Spleen (tissue), 11 donors: Measurements from ENCODE around the gene BRINP1. TPM values are rescaled to one million over a fixed set of nuclear protein-coding genes. Genes with fewer than 3 reads are reported as not detected.

Experiments
- DNase-seq: peaks from one replicate; pipeline ENCODE4 v3.0.0-alpha.2; 2020
- H3K27ac ChIP-seq, 8 donors: fragments of 200-600 bp; sonication (generic) in 7 of 8; 1 replicate in 4 of 8; 2 replicates in 4 of 8; pipeline versions ENCODE4 v1.5.0 to v1.8.0; 2016 to 2021; ENCODE audit warnings: inconsistent platforms in 4 of 8, mild to moderate bottlenecking in 4 of 8, moderate library complexity in 1 of 8
- H3K27me3 ChIP-seq, 7 donors: fragments of 200-600 bp; sonication (generic) in 6 of 7; replicated peaks in 1 of 7; 1 replicate in 4 of 7; 2 replicates in 3 of 7; pipeline versions ENCODE4 v1.5.0 to v1.8.0; 2016 to 2021; ENCODE audit warnings: inconsistent platforms in 3 of 7, mild to moderate bottlenecking in 1 of 7
- H3K36me3 ChIP-seq, 6 donors: fragments of 200-600 bp; sonication (generic) in 5 of 6; 1 replicate in 4 of 6; 2 replicates in 2 of 6; pipeline versions ENCODE4 v1.5.0 to v1.8.0; 2016 to 2021; ENCODE audit warnings: inconsistent platforms in 2 of 6
- H3K4me1 ChIP-seq, 6 donors: fragments of 200-600 bp; sonication (generic) in 5 of 6; 1 replicate in 3 of 6; 2 replicates in 3 of 6; pipeline versions ENCODE4 v1.5.0 to v1.8.0; 2016 to 2021; ENCODE audit warnings: inconsistent platforms in 3 of 6
- H3K4me3 ChIP-seq, 8 donors: fragments of 200-600 bp; sonication (generic) in 7 of 8; 1 replicate in 4 of 8; 2 replicates in 4 of 8; pipeline versions ENCODE4 v1.5.0 to v1.8.0; 2016 to 2021; ENCODE audit warnings: inconsistent platforms in 4 of 8, mild to moderate bottlenecking in 4 of 8, moderate library complexity in 2 of 8
- H3K9me3 ChIP-seq, 8 donors: fragments of 200-600 bp; sonication (generic) in 7 of 8; 1 replicate in 4 of 8; 2 replicates in 4 of 8; pipeline versions ENCODE4 v1.5.0 to v1.8.0; 2016 to 2021; ENCODE audit warnings: inconsistent platforms in 4 of 8
- POLR2A ChIP-seq, 3 donors: fragments of 450-650 bp; IDR thresholded peaks; one replicate each; pipeline ENCODE4 v1.5.1; 2017; ENCODE audit warnings: antibody characterized with exemption in 3 of 3, mild to moderate bottlenecking in 1 of 3
- POLR2AphosphoS5 ChIP-seq, 3 donors: sonication (generic); formaldehyde crosslinking; IDR thresholded peaks; one replicate each; pipeline ENCODE4 v1.5.1; 2017; ENCODE audit warnings: antibody characterized with exemption in 3 of 3
- WGBS, 5 donors: extraction: QIAGEN DNeasy Blood & Tissue Kit in 3 of 5; methylation state at CpG; one replicate each; pipeline versions ENCODE4 v1.1.5 to v1.1.7; 2013 to 2018; 5-methylcytosine and 5-hydroxymethylcytosine counted together
- intact Hi-C: fragments of 100-400 bp; cut with DNase I; formaldehyde crosslinking; loops from one replicate; pipeline ENCODE4 v1.15.0; 2023; ENCODE audit warnings: low total_unique reads
- polyA plus RNA-seq, 3 donors: library from polyadenylated mRNA; stranded (reverse); fragments of 200-250 nt; gene quantifications; one replicate each; pipeline ENCODE4 v1.2.1, GENCODE V29; 2013
- total RNA-seq, 7 donors: library from RNA; depleted of rRNA in 3 of 7; stranded (reverse); fragments of >200 nt in 3 of 7; fragmentation: NEBNext Ultra II Directional in 4 of 7; extraction: Animal tissue kit (Norgen Biotek cat#: 25700) in 4 of 7; gene quantifications; one replicate each; pipeline versions ENCODE4 v1.1.0 to v1.2.1, GENCODE V29; 2016 to 2021
- TF ChIP-seq, protein P1 (sequence below), 11 experiments: fragments of 200-600 bp in 7 of 11; fragments of 450-650 bp in 4 of 11; sonication (generic) in 4 of 11; IDR thresholded peaks in 8 of 11; conservative IDR thresholded peaks in 3 of 11; 1 replicate in 7 of 11; 2 replicates in 4 of 11; pipeline versions ENCODE4 v1.4.0 to v1.8.0; 2016 to 2021; ENCODE audit warnings: antibody characterized with exemption in 11 of 11, inconsistent platforms in 4 of 11, mild to moderate bottlenecking in 1 of 11
- donor health status: healthy with polysubstance abuse.
- donor health status: DM: no; HTN: no; CAD: no; lungs with moderate emphysema.
- donor health status: DM: no; HTN: no; CAD: no.
- donor health status: Bipolar disorder and iron deficiency.
- donor health status: healthy.
- donor health status: DM: no; HTN: no; CAD: no.
- donor health status: DM: yes; HTN: yes; CAD: no.

The BRINP1 gene
- total and polyA plus RNA-seq, 10 donors = 0.05 to 1.2 (median 0.32) TPM; not detected in 1

DNA sequence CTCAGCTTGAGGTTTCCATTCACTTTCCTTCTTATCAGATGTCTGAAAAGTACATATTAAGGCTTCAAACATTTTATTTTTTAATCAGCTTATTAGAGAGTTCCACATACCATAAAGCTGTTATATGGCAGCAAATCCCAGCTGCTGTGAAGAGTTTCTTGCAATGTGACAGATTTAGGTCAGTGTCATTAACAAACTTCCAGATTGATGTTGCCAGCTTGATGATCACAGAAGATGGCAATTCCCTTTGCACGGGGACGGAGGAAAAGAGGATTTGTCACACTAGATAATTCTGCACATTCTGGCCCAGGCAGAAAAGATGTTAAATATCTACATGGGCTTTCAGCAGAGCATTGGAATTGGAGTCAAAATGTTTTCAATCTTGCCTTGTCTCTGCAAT, 215.8 kb downstream of the BRINP1 start:
- Histone ChIP-seq H3K36me3 (no peaks in the 10 kb centered on the region), H3K9me3 (no peaks in the 10 kb centered on the region), H3K27ac (no peak overlapping the region), H3K27me3 (no peaks in the 10 kb centered on the region), H3K4me3 (no peak overlapping the region), H3K4me1 (no peaks in the 10 kb centered on the region)
- WGBS, 5 donors = 63 to 88% (median 77%) methylated on average over 2 of the region's 2 CpGs
- intact Hi-C loops = no loop called here
- TF ChIP-seq POLR2AphosphoS5 (IDR thresholded peaks at IDR 0.05) = no peak
- TF ChIP-seq, protein P1, sequence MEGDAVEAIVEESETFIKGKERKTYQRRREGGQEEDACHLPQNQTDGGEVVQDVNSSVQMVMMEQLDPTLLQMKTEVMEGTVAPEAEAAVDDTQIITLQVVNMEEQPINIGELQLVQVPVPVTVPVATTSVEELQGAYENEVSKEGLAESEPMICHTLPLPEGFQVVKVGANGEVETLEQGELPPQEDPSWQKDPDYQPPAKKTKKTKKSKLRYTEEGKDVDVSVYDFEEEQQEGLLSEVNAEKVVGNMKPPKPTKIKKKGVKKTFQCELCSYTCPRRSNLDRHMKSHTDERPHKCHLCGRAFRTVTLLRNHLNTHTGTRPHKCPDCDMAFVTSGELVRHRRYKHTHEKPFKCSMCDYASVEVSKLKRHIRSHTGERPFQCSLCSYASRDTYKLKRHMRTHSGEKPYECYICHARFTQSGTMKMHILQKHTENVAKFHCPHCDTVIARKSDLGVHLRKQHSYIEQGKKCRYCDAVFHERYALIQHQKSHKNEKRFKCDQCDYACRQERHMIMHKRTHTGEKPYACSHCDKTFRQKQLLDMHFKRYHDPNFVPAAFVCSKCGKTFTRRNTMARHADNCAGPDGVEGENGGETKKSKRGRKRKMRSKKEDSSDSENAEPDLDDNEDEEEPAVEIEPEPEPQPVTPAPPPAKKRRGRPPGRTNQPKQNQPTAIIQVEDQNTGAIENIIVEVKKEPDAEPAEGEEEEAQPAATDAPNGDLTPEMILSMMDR (IDR thresholded peaks at IDR 0.05 in 8 of 11, conservative IDR thresholded peaks at IDR 0.05 in 3 of 11) = no peak
- DNase-seq = no peak

GRCh38 chr9:119148855-119149254, 220.4 kb downstream of the BRINP1 start:
- WGBS, 5 donors = 73 to 87% (median 76%) methylated on average over 4 of the region's 4 CpGs
- intact Hi-C loops = no loop called here
- DNase-seq = no peak
- Histone ChIP-seq H3K4me3 (no peak overlapping the region), H3K9me3 (no peaks in the 10 kb centered on the region), H3K36me3 (no peaks in the 10 kb centered on the region), H3K27me3 (no peaks in the 10 kb centered on the region), H3K27ac (no peak overlapping the region), H3K4me1 (no peaks in the 10 kb centered on the region)
- no peak for TF ChIP-seq POLR2A (IDR thresholded peaks at IDR 0.05)
- no peak for TF ChIP-seq POLR2AphosphoS5 (IDR thresholded peaks at IDR 0.05)
- TF ChIP-seq, protein P1 (IDR thresholded peaks at IDR 0.05 in 8 of 11, conservative IDR thresholded peaks at IDR 0.05 in 3 of 11) = no peak

GRCh38 chr9:119137479-119137878, 231.8 kb downstream of the BRINP1 start:
- no peak overlapping the region for H3K4me3 ChIP-seq
- TF ChIP-seq POLR2A (IDR thresholded peaks at IDR 0.05) (no peak), POLR2AphosphoS5 (IDR thresholded peaks at IDR 0.05) (no peak)
- TF ChIP-seq, protein P1 (IDR thresholded peaks at IDR 0.05 in 8 of 11, conservative IDR thresholded peaks at IDR 0.05 in 3 of 11) = no peak
- H3K27me3 ChIP-seq = no peaks in the 10 kb centered on the region
- intact Hi-C loops = no loop called here
- no peaks in the 10 kb centered on the region for H3K4me1 ChIP-seq
- no peaks in the 10 kb centered on the region for H3K36me3 ChIP-seq
- peaks cover 0 to 3% (median 0%) of the 10 kb centered on the region in 8 donors for H3K9me3 ChIP-seq
- no peak overlapping the region for H3K27ac ChIP-seq
- no peak for DNase-seq
- 83 to 93% (median 89%) methylated on average over 2 of the region's 2 CpGs for WGBS, 5 donors

DNA sequence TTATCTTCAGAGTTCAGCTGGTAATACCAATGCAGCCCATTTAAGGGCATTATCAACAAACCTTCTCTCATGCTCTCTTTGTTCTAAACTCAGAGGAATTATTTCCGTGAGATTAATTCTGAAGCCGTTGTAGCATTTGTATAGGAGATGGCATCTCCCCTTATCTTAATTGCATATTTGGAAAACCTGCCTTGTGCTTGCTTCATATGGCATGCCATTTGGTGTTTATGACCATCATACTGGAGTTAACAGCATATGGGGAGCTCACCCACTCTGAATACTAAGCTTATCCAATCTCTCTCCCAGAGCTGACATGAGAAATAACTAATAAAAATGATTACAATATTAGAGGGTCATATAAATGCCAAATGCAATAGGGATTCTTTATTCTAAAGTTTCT, 243.2 kb downstream of the BRINP1 start:
- Histone ChIP-seq H3K27ac (no peak overlapping the region), H3K36me3 (no peaks in the 10 kb centered on the region), H3K9me3 (no peaks in the 10 kb centered on the region), H3K4me3 (no peak overlapping the region), H3K27me3 (no peaks in the 10 kb centered on the region), H3K4me1 (no peaks in the 10 kb centered on the region)
- DNase-seq = no peak
- 63 to 79% (median 72%) methylated on average over 2 of the region's 2 CpGs for WGBS, 5 donors
- no peak for TF ChIP-seq POLR2A (IDR thresholded peaks at IDR 0.05)
- TF ChIP-seq, protein P1 (IDR thresholded peaks at IDR 0.05 in 8 of 11, conservative IDR thresholded peaks at IDR 0.05 in 3 of 11) = no peak
- TF ChIP-seq POLR2AphosphoS5 (IDR thresholded peaks at IDR 0.05) = no peak
- intact Hi-C loops = no loop called here
